PFSK-1 (cell line): ENCODE data around the gene ITGA8.

Source experiments
- FOXP2 ChIP-seq: optimal IDR thresholded peaks from 2 replicates; pipeline ENCODE3; 2011; ENCODE audit warnings: borderline replicate concordance, control low read depth, inconsistent platforms; ENCODE audit not compliant: insufficient read depth; ENCODE audit errors: extremely low read length, extremely low read depth
- POLR2AphosphoS5 ChIP-seq: IDR thresholded peaks from 2 replicates; pipeline ENCODE4 v1.6.1; 2012; ENCODE audit warnings: low read depth, mild to moderate bottlenecking, control low read depth, low read length, moderate library complexity
- SIN3A ChIP-seq: IDR thresholded peaks from 2 replicates; pipeline ENCODE4 v1.6.1; 2012; ENCODE audit warnings: mild to moderate bottlenecking, low read length, moderate library complexity, borderline replicate concordance; ENCODE audit not compliant: insufficient read depth
- TAF1 ChIP-seq: IDR thresholded peaks from 2 replicates; pipeline ENCODE4 v1.6.1; 2012; ENCODE audit warnings: low read length, control low read depth, borderline replicate concordance; ENCODE audit not compliant: insufficient read depth
- TF ChIP-seq, protein P1 (sequence below), 2 experiments: IDR thresholded peaks; 2 replicates each; pipeline versions ENCODE4 v1.6.1 to v1.8.0; 2011 to 2012; ENCODE audit warnings: low read depth in 2 of 2, low read length in 2 of 2, control low read depth in 1 of 2, inconsistent platforms in 1 of 2, mild to moderate bottlenecking in 1 of 2, moderate library complexity in 1 of 2; ENCODE audit not compliant: insufficient read depth in 1 of 2

Gene ITGA8

GRCh38 chr10:15521328-15521903, 198.3 kb downstream of the ITGA8 start:
- TF ChIP-seq POLR2AphosphoS5: no peak
- no peak for TF ChIP-seq FOXP2
- TF ChIP-seq, protein P1, sequence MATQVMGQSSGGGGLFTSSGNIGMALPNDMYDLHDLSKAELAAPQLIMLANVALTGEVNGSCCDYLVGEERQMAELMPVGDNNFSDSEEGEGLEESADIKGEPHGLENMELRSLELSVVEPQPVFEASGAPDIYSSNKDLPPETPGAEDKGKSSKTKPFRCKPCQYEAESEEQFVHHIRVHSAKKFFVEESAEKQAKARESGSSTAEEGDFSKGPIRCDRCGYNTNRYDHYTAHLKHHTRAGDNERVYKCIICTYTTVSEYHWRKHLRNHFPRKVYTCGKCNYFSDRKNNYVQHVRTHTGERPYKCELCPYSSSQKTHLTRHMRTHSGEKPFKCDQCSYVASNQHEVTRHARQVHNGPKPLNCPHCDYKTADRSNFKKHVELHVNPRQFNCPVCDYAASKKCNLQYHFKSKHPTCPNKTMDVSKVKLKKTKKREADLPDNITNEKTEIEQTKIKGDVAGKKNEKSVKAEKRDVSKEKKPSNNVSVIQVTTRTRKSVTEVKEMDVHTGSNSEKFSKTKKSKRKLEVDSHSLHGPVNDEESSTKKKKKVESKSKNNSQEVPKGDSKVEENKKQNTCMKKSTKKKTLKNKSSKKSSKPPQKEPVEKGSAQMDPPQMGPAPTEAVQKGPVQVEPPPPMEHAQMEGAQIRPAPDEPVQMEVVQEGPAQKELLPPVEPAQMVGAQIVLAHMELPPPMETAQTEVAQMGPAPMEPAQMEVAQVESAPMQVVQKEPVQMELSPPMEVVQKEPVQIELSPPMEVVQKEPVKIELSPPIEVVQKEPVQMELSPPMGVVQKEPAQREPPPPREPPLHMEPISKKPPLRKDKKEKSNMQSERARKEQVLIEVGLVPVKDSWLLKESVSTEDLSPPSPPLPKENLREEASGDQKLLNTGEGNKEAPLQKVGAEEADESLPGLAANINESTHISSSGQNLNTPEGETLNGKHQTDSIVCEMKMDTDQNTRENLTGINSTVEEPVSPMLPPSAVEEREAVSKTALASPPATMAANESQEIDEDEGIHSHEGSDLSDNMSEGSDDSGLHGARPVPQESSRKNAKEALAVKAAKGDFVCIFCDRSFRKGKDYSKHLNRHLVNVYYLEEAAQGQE (IDR thresholded peaks at IDR 0.05; ENCODE audit: insufficient read depth in 1 of 2, low read depth in 2 of 2, low read length in 2 of 2): no peak
- TF ChIP-seq TAF1: no peak

- TF ChIP-seq TAF1 (no peak), POLR2AphosphoS5 (no peak), FOXP2 (no peak), SIN3A (no peak)
- TF ChIP-seq, protein P1 (IDR thresholded peaks at IDR 0.05; ENCODE audit: insufficient read depth in 1 of 2, low read depth in 2 of 2, low read length in 2 of 2): no peak
Observed at GRCh38 chr10:15518250-15518649, 201.5 kb downstream of the ITGA8 start.

DNA sequence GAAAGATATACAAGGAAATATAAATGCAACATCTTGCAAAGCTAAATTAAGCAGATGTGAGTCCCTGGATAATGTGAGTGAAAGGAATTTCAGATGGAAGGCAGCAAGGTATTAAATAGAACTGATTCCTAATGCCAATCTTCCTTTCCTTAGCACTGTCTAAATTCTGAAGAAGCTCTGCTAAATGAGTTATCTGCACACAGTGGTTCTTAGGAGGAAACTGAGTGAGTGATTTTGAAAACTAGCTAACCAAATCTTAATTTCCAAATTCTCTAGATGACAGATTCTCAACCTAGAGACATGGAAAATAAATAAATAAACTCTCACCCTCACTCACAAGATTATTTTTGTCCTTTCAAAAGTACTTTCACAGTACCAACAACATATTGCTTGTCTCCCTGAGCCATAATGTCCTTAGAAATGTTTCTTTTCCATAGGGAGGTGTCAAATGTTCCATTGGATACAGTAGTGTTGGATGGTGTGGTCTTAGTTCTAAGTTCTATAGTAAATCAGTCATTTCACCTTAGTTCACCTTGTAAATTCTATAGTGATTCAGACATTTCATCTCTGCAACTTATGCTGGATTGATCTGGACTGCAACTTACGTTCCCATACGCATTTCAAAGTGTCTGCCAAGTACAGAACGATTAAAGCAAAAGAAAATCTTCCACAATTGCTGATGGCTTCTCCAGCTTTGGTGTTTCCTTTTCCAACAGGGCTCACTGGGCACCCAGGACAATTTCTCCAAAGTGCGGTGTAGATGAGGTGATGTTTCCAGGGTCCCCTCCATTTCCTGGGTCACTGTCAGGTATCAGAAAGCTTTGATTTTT, 203.3 kb downstream of the ITGA8 start:
- TF ChIP-seq TAF1: no peak
- TF ChIP-seq FOXP2: no peak
- no peak for TF ChIP-seq SIN3A
- TF ChIP-seq POLR2AphosphoS5: no peak
- TF ChIP-seq, protein P1 (IDR thresholded peaks at IDR 0.05; ENCODE audit: insufficient read depth in 1 of 2, low read depth in 2 of 2, low read length in 2 of 2): no peak

DNA sequence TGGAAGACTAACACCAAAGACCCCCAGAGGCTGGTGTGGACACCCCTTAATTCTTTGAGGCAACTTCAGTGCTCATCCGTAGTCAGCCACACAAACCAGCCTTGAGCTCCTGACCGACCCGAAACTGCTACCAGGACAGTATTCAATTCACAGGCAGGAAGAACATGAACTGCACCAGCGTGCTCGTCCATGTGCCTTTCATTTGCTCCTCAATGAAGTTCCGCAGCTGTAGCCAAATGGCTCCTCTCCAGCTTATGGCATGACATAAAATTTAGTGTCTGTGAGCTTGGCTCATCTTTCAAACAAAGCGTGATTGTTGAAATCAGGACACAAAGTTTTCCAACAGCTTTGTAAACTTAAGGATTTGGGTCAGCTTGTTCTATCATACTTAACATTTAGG, 204.5 kb downstream of the ITGA8 start:
- no peak for TF ChIP-seq SIN3A
- TF ChIP-seq TAF1: no peak
- TF ChIP-seq POLR2AphosphoS5: no peak
- no peak for TF ChIP-seq FOXP2
- TF ChIP-seq, protein P1 (IDR thresholded peaks at IDR 0.05; ENCODE audit: insufficient read depth in 1 of 2, low read depth in 2 of 2, low read length in 2 of 2): no peak
